ENCODE data around the gene SLC30A1. TPM values are rescaled to one million over a fixed set of nuclear protein-coding genes. Genes with fewer than 3 reads are reported as not detected.

The SLC30A1 gene
- total and polyA plus RNA-seq, 8 donors: 0.58 to 30.1 (median 5.5) TPM

DNA sequence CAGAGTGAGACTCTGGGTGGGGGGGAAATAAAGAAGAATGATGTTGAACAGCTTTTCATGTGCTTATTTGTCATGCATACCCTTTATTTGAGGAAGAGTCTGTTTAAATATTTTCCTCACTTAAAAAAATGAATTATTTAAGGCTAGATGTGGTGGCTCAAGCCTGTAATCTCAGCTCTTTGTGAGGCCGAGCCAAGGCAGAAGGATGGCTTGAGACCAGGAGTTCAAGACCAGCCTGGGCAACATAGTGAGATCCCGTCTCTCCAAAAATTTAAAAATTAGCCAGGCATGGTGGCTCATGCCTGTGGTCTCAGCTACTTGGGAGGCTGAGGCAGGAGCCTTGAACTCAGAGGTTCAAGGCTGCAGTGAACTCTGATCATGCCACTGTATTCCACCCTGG lies 25.4 kb downstream of the SLC30A1 start:
- Histone ChIP-seq H3K27me3 (no peaks in the 10 kb centered on the region), H3K9me3 (no peaks in the 10 kb centered on the region), H3K4me3 (no peak overlapping the region), H3K36me3 (no peaks in the 10 kb centered on the region), H3K4me1 (peaks cover 0 to 11% (median 0%) of the 10 kb centered on the region in 4 donors), H3K27ac (no peak overlapping the region)
- intact Hi-C loops (cut with DNase I; ENCODE audit: low total_unique reads): no loop called here
- 46 to 95% (median 89%) methylated on average over 2 of the region's 2 CpGs for WGBS, 5 donors
- DNase-seq: no peak
- TF ChIP-seq, protein P1, sequence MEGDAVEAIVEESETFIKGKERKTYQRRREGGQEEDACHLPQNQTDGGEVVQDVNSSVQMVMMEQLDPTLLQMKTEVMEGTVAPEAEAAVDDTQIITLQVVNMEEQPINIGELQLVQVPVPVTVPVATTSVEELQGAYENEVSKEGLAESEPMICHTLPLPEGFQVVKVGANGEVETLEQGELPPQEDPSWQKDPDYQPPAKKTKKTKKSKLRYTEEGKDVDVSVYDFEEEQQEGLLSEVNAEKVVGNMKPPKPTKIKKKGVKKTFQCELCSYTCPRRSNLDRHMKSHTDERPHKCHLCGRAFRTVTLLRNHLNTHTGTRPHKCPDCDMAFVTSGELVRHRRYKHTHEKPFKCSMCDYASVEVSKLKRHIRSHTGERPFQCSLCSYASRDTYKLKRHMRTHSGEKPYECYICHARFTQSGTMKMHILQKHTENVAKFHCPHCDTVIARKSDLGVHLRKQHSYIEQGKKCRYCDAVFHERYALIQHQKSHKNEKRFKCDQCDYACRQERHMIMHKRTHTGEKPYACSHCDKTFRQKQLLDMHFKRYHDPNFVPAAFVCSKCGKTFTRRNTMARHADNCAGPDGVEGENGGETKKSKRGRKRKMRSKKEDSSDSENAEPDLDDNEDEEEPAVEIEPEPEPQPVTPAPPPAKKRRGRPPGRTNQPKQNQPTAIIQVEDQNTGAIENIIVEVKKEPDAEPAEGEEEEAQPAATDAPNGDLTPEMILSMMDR (IDR thresholded peaks at IDR 0.05): no peak
- TF ChIP-seq EP300 (IDR thresholded peaks at IDR 0.05) (no peak), POLR2AphosphoS5 (IDR thresholded peaks at IDR 0.05) (no peak), POLR2A (IDR thresholded peaks at IDR 0.05) (no peak)

DNA sequence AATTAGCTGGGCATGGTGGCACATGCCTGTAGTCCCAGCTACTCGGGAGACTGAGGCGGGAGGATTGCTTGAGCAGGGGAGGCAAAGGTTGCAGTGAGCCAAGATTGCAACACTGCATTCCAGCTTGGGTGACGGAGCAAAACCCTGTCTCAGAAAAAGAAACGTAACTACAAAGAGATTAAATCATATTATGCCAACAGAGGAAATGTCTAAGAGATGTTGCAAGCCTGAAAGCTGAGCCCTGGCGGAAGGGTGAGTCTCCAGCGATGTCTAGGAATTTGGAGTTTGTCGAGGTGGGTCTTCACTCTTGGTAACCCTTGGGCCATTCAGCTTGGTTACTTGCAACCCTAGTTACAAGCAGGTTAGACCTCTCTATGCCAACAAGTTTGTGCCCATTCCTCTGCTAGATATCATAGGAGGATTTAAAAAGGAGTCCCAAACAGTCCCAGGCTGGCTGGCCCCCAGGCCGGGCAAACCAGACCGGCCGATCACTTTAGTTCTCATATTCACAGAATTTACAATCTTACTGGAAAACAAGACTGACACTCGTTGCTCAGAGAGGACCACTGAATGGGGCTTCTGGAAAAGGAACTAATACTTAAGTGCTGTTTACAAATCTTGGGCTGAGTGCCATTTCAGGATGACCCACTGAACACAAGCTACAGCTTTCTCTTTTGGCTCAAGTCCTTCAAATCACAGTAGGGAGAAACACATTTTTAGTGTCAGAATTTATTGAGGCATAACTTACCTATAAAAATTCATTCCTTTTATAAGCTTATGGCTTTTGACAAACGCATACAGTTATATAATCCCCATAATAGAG lies 27.1 kb downstream of the SLC30A1 start:
- H3K9me3 ChIP-seq: no peaks in the 10 kb centered on the region
- peaks cover 0 to 11% (median 0%) of the 10 kb centered on the region in 4 donors for H3K4me1 ChIP-seq
- 61 to 72% (median 64%) methylated on average over 12 of the region's 12 CpGs for WGBS, 5 donors
- intact Hi-C loops (cut with DNase I; ENCODE audit: low total_unique reads): no loop called here
- peak; percentile 10 to 43 for DNase-seq
- no peak overlapping the region for H3K4me3 ChIP-seq
- H3K27me3 ChIP-seq: no peaks in the 10 kb centered on the region
- TF ChIP-seq POLR2A (IDR thresholded peaks at IDR 0.05) (no peak), POLR2AphosphoS5 (IDR thresholded peaks at IDR 0.05) (no peak), EP300 (IDR thresholded peaks at IDR 0.05) (no peak)
- TF ChIP-seq, protein P1 (IDR thresholded peaks at IDR 0.05): no peak
- no peak overlapping the region for H3K27ac ChIP-seq
- H3K36me3 ChIP-seq: no peaks in the 10 kb centered on the region

DNA sequence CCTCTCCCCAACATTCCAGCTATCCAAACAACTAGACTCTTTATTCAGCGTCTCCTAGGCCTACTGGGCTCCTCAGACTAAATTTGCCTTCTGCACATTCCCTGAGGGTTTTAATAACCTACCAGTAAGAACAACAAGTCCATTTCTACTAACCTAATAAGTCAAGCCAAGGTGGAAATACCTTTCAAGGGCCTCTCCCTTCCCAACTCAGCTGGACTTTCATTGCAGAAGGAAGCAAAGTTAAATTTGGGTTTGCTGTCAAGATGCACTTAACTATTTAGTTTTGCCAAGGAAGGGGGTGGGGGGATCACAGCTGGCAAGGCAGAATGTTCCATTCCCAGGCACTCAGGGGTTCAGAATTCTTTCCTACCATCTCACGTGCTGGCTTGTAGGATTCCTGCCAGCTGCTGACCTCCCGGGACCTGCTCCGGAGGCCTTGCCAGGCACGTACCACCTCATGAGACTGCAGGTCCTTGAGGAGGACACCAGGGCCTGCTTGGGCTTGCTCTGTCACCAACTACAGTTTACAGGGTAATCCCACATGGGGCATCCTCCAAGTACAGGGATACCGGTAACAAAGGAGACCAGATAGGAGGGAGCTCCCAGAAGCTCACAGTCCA lies 29.8 kb downstream of the SLC30A1 start:
- Histone ChIP-seq H3K9me3 (no peaks in the 10 kb centered on the region), H3K4me3 (no peak overlapping the region), H3K4me1 (peaks cover 0 to 11% (median 0%) of the 10 kb centered on the region in 4 donors), H3K27ac (no peak overlapping the region), H3K27me3 (no peaks in the 10 kb centered on the region), H3K36me3 (no peaks in the 10 kb centered on the region)
- DNase-seq: peak in 1 of 2 donors; percentile 18
- no peak for TF ChIP-seq POLR2A (IDR thresholded peaks at IDR 0.05)
- TF ChIP-seq POLR2AphosphoS5 (IDR thresholded peaks at IDR 0.05): no peak
- TF ChIP-seq, protein P1 (IDR thresholded peaks at IDR 0.05): no peak
- TF ChIP-seq EP300 (IDR thresholded peaks at IDR 0.05): no peak
- intact Hi-C loops (cut with DNase I; ENCODE audit: low total_unique reads): no loop called here
- WGBS, 5 donors: 56 to 78% (median 72%) methylated on average over 5 to 6 of the region's 6 CpGs

- TF ChIP-seq, protein P1 (IDR thresholded peaks at IDR 0.05): no peak
- TF ChIP-seq POLR2AphosphoS5 (IDR thresholded peaks at IDR 0.05) (no peak), POLR2A (IDR thresholded peaks at IDR 0.05) (no peak), EP300 (IDR thresholded peaks at IDR 0.05) (no peak)
- Histone ChIP-seq H3K27ac (no peak overlapping the region), H3K4me3 (no peak overlapping the region), H3K4me1 (peaks cover 0 to 11% (median 0%) of the 10 kb centered on the region in 4 donors), H3K27me3 (no peaks in the 10 kb centered on the region), H3K9me3 (no peaks in the 10 kb centered on the region), H3K36me3 (no peaks in the 10 kb centered on the region)
- peak in 1 of 2 donors; percentile 53 for DNase-seq
- 77 to 91% (median 83%) methylated on average over 8 to 9 of the region's 9 CpGs for WGBS, 5 donors
- intact Hi-C loops (cut with DNase I; ENCODE audit: low total_unique reads): no loop called here
Observed at GRCh38 chr1:211548321-211549091, 30.5 kb downstream of the SLC30A1 start.
